T-cell (primary cell): Measurements from ENCODE around the gene SH3BGRL2. TPM values are rescaled to one million over a fixed set of nuclear protein-coding genes. Genes with fewer than 3 reads are reported as not detected.

Experiments used
- ATAC-seq, 4 experiments: fragments of 200-7000 bp in 3 of 4; fragments of 150-1000 bp in 1 of 4; cut with Tn5 transposase; replicated peaks in 1 of 4; 1 replicate in 3 of 4; 2 replicates in 1 of 4; pipeline ENCODE4 v1.10.0; 2021; ENCODE audit warnings: moderate library complexity in 3 of 4, mild to moderate bottlenecking in 2 of 4, moderate number of reproducible peaks in 1 of 4
- CTCF ChIA-PET, 2 donors: fragments of 300-600 bp; sonication (Branson Sonifier 250); formaldehyde crosslinking; loops; one replicate each; lab custom pipeline; 2022; ENCODE audit warnings: antibody characterized with exemption in 2 of 2; lab: Charles Lee
- POLR2A ChIA-PET, 2 donors: fragments of 300-600 bp; sonication (Branson Sonifier 250); formaldehyde crosslinking; loops; one replicate each; lab custom pipeline; 2022; ENCODE audit warnings: antibody characterized with exemption in 2 of 2; lab: Charles Lee
- DNase-seq, 35 experiments: peaks; one replicate each; pipeline versions ENCODE4 v3.0.0 to v3.0.0-alpha.2; 2013 to 2023
- H3K27ac ChIP-seq: one replicate; pipeline ENCODE4 v1.5.1; 2013; ENCODE audit warnings: low read length
- H3K27me3 ChIP-seq, 2 experiments: replicated peaks in 1 of 2; 1 replicate in 1 of 2; 2 replicates in 1 of 2; pipeline versions ENCODE4 v1.6.1 to v1.7.0; 2013; ENCODE audit warnings: low read length in 1 of 2, mixed read lengths in 1 of 2; ENCODE audit not compliant: control insufficient read depth in 2 of 2, insufficient read depth in 2 of 2; ENCODE audit errors: extremely low read depth in 1 of 2
- H3K36me3 ChIP-seq, 2 donors: 1 replicate in 1 of 2; 2 replicates in 1 of 2; pipeline versions ENCODE4 v1.6.1 to v1.7.0; 2013; ENCODE audit warnings: low read length in 1 of 2; ENCODE audit not compliant: control insufficient read depth in 2 of 2, insufficient read depth in 1 of 2; ENCODE audit errors: extremely low read depth in 1 of 2
- H3K4me1 ChIP-seq, 2 experiments: 1 replicate in 1 of 2; 2 replicates in 1 of 2; pipeline versions ENCODE4 v1.6.1 to v1.7.0; 2013; ENCODE audit warnings: low read length in 2 of 2, mixed read lengths in 1 of 2; ENCODE audit not compliant: insufficient read depth in 2 of 2, control insufficient read depth in 1 of 2; ENCODE audit errors: extremely low read depth in 1 of 2
- H3K4me3 ChIP-seq, 2 donors: 1 replicate in 1 of 2; 2 replicates in 1 of 2; pipeline versions ENCODE4 v1.5.1 to v1.7.0; 2013; ENCODE audit warnings: mild to moderate bottlenecking in 2 of 2, low read length in 1 of 2, moderate library complexity in 1 of 2; ENCODE audit not compliant: control insufficient read depth in 1 of 2; ENCODE audit errors: extremely low read depth in 1 of 2
- H3K9me3 ChIP-seq: 2 replicates; pipeline ENCODE4 v1.7.0; 2013
- H3K27ac Mint-ChIP-seq, 2 donors: one replicate each; pipeline ENCODE4 v1.8.0; 2020 to 2021; ENCODE audit warnings: mild to moderate bottlenecking in 2 of 2, mixed read lengths in 2 of 2
- H3K27me3 Mint-ChIP-seq, 2 donors: one replicate each; pipeline ENCODE4 v1.8.0; 2021 to 2022; ENCODE audit warnings: mixed read lengths in 2 of 2
- H3K36me3 Mint-ChIP-seq: one replicate; pipeline ENCODE4 v1.8.0; 2021; ENCODE audit warnings: mixed read lengths
- H3K4me1 Mint-ChIP-seq, 3 donors: one replicate each; pipeline ENCODE4 v1.8.0; 2020 to 2022; ENCODE audit warnings: mixed read lengths in 3 of 3, mild to moderate bottlenecking in 1 of 3
- H3K4me3 Mint-ChIP-seq, 3 donors: one replicate each; pipeline ENCODE4 v1.8.0; 2020 to 2022; ENCODE audit warnings: mild to moderate bottlenecking in 3 of 3, mixed read lengths in 3 of 3, moderate library complexity in 3 of 3
- H3K9me3 Mint-ChIP-seq, 3 donors: one replicate each; pipeline ENCODE4 v1.8.0; 2020 to 2022; ENCODE audit warnings: mixed read lengths in 3 of 3
- WGBS: methylation state at CpG from one replicate; pipeline ENCODE4 v1.1.5; 2013; ENCODE audit warnings: missing lambda C conversion rate; ENCODE audit not compliant: insufficient coverage; 5-methylcytosine and 5-hydroxymethylcytosine counted together
- total RNA-seq, 35 experiments: library from RNA in 6 of 35; stranded (reverse) in 6 of 35; fragments of 120-200 nt in 1 of 35; gene quantifications; one replicate each; pipeline versions ENCODE4 v1.2.1 to v1.2.4 and lab custom pipeline; 2013 to 2026

SH3BGRL2 gene
- total RNA-seq, 5 donors from 2014 or later (not counting 1 experiment from before 2014, with no cell fraction given) = 0.53 to 8.9 (median 1.4) TPM

DNA sequence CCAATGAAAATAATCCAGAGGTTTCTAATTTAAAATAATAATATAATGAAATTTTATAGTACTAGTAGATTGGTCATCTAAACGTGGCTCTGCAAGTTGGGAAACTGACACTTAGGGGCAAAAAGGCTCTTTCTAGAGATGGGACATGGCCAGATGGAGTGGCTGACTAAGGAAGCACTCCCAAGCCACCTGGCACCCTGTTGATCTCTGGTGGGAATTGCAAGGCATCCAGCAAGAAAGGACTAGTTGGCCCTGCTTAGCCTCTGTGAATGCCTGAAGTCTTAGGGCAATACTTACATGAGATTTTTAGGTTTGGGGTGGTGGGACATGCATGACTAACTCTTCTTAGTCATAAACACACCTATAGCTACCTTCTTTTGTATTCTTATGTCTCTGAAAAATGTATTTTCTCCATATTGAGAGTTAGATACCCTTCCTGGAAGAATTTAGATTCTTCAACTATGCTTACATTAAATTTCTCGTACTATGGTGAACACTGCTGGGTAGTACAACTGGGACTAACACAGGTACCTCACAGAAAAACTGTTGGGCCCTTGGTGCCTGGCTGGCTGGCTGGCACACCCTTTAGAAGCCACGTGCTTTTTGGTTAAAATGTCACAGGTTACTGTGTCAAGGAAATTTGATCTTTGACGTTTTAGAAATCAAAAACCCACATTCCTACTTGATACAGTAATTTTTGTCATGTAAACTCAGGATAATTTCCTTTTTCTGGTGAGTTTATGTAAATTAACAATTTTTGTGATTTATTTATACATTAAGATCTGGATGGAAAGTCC lies 25.0 kb upstream of the SH3BGRL2 start:
- H3K9me3 Mint-ChIP-seq = no peaks in the 10 kb centered on the region
- ChIA-PET POLR2A (no interaction called here), CTCF (no interaction called here)
- H3K36me3 Mint-ChIP-seq = no peaks in the 10 kb centered on the region
- Histone ChIP-seq H3K36me3 (no peaks in the 10 kb centered on the region), H3K9me3 (no peaks in the 10 kb centered on the region), H3K27me3 (no peaks in the 10 kb centered on the region), H3K4me3 (no peak overlapping the region), H3K27ac (no peak overlapping the region), H3K4me1 (no peaks in the 10 kb centered on the region)
- H3K27me3 Mint-ChIP-seq = no peaks in the 10 kb centered on the region
- DNase-seq = no peak
- ATAC-seq = no peak
- 40% methylated on average over 1 of the region's 4 CpGs for WGBS
- H3K4me3 Mint-ChIP-seq = no peak overlapping the region
- no peak overlapping the region for H3K27ac Mint-ChIP-seq
- peaks cover 0 to 2% (median 0%) of the 10 kb centered on the region in 3 donors for H3K4me1 Mint-ChIP-seq

DNA sequence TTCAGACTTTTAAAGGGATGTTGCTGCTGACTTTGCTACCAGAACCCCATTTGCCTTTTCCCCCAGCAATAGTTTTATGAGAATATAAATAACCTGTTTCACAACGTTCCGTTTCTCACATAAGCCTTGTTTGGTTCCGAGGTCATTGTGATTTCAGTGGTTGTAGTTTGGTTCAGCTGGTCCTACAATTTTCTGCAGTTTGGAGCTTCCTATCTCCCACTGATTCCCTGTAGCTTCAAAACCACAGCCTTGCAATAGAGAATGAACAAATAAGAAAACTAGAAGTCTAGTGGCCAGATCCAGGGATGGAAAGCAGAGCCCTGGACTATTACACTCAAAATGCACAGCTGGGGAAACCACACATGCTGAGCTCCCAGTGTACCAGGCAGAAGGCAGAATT lies 24.1 kb upstream of the SH3BGRL2 start:
- CTCF ChIA-PET = no interaction called here
- Histone ChIP-seq H3K9me3 (no peaks in the 10 kb centered on the region), H3K27ac (no peak overlapping the region), H3K4me3 (no peak overlapping the region), H3K27me3 (no peaks in the 10 kb centered on the region), H3K4me1 (no peaks in the 10 kb centered on the region), H3K36me3 (no peaks in the 10 kb centered on the region)
- no peaks in the 10 kb centered on the region for H3K9me3 Mint-ChIP-seq
- no peak for ATAC-seq
- POLR2A ChIA-PET = no interaction called here
- no peak overlapping the region for H3K4me3 Mint-ChIP-seq
- DNase-seq = no peak
- no peak overlapping the region for H3K27ac Mint-ChIP-seq
- H3K36me3 Mint-ChIP-seq = no peaks in the 10 kb centered on the region
- no peaks in the 10 kb centered on the region for H3K27me3 Mint-ChIP-seq
- H3K4me1 Mint-ChIP-seq = peaks cover 0 to 2% (median 0%) of the 10 kb centered on the region in 3 donors
- no CpG with 5 or more reads among the region's 3 CpGs for WGBS

DNA sequence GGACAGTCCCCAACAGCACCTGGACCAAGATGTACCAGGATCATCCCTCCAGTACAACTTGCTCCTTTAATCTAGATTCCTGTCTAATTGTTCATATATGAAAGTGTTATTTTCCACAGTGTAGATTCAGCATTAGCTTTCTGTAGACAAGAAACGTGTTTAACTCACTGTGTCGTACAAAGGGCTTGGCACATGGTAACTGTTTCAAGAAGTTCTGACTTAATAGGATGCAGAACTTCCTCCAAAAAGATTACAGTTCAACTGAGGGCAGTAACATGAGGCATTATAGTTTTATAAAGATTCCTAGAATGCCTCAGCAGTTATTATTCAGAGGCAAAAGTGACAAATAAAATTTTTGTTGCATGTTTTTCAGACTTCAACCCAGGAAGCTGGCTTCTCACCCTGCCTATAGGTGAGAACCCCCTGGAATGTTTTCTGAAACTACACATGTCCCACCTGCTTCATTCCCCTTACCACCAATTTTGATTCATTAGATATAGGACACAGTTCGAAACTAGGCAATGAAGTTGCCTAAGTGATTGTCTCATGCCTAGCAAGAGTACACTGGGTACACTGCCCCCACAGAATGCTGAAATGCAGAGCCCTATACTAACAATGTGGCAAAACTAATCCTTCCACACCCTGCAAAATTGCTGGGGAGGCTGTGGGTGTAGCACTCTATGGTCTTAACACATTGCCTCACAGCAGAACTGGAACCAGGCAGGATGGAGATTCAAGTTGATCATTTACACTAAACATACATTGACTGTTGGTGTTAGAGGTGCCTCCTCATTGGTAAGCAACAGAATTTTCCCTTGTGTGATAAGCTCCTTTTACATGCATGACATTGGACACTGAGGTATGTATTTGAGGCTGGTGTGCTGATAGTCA lies 22.6 kb upstream of the SH3BGRL2 start:
- Mint-ChIP-seq H3K36me3 (no peaks in the 10 kb centered on the region), H3K4me3 (no peak overlapping the region), H3K27me3 (no peaks in the 10 kb centered on the region), H3K4me1 (no peaks in the 10 kb centered on the region), H3K27ac (no peak overlapping the region), H3K9me3 (no peaks in the 10 kb centered on the region)
- no peaks in the 10 kb centered on the region for H3K9me3 ChIP-seq
- no peak for DNase-seq
- H3K27ac ChIP-seq = no peak overlapping the region
- no CpG with 5 or more reads among the region's 3 CpGs for WGBS
- H3K27me3 ChIP-seq = no peaks in the 10 kb centered on the region
- no peak overlapping the region for H3K4me3 ChIP-seq
- H3K36me3 ChIP-seq = no peaks in the 10 kb centered on the region
- ATAC-seq = no peak
- POLR2A ChIA-PET = no interaction called here
- CTCF ChIA-PET = no interaction called here
- no peaks in the 10 kb centered on the region for H3K4me1 ChIP-seq

DNA sequence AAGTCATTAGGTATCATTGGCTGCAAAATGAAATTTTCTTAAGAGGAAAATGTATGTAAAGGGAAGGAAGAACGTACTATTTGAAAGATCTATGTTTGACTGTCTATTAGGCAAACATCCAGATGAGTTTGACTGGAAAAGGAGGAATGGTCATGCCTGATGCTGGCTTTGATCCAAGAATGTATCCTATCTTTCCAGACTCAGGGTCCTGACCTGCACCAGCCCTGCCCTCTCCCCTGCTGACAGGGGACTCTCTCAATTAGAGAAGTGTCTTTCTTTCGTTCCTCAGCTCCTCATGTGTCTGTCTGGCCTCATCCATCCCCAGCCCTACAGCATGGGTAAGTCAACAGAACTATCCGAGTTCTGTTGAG lies 21.9 kb upstream of the SH3BGRL2 start:
- Mint-ChIP-seq H3K36me3 (no peaks in the 10 kb centered on the region), H3K4me1 (no peaks in the 10 kb centered on the region)

DNA sequence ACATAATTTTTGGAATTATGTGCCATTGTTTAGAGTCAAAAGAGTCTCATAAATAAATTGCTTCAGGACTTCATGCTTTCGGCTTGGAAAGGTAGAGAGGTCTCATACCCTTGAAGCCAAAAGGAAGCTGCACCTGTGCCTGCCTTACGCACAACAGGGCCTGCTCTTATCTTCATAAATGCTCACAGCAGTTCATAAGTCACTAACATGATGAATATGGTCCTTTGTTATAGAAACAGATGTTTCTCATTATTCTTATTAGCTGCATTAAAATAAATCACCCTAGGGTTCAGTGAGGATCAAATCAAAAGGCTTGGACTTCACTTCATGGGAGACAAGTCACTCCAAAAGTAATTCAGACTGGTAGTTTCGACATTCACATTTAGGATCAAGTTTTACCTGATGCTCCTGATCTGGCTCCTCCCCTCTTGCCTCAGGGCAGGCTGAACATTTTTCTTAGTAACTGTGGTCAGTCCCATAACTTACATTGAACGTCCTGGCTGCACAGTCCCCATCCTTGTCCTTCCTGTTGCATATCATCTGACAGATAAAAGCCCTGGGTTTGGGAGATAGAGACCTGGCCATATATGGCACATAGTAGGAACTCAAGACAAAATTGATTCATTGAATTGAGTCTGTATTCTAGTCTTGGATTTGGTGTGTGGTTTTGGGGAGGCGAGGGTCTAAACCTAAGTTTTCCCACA lies 20.7 kb upstream of the SH3BGRL2 start:
- Mint-ChIP-seq H3K9me3 (no peaks in the 10 kb centered on the region), H3K27ac (no peak overlapping the region), H3K4me1 (no peaks in the 10 kb centered on the region), H3K4me3 (no peak overlapping the region), H3K27me3 (no peaks in the 10 kb centered on the region), H3K36me3 (no peaks in the 10 kb centered on the region)
- WGBS = 77% methylated on average over 3 of the region's 5 CpGs
- no peak for DNase-seq
- Histone ChIP-seq H3K36me3 (no peaks in the 10 kb centered on the region), H3K27me3 (no peaks in the 10 kb centered on the region), H3K9me3 (no peaks in the 10 kb centered on the region), H3K4me3 (no peak overlapping the region), H3K27ac (no peak overlapping the region), H3K4me1 (no peaks in the 10 kb centered on the region)
- CTCF ChIA-PET = no interaction called here
- ATAC-seq = no peak
- POLR2A ChIA-PET = no interaction called here

More for the DNA sequence above, 21.9 kb upstream of the SH3BGRL2 start:
- DNase-seq (no peak), ATAC-seq (no peak)
- Histone ChIP-seq H3K4me3 (no peak overlapping the region), H3K27ac (no peak overlapping the region), H3K27me3 (no peaks in the 10 kb centered on the region), H3K36me3 (no peaks in the 10 kb centered on the region), H3K4me1 (no peaks in the 10 kb centered on the region), H3K9me3 (no peaks in the 10 kb centered on the region)
- CTCF ChIA-PET = no interaction called here
- Mint-ChIP-seq H3K4me3 (no peak overlapping the region), H3K27me3 (no peaks in the 10 kb centered on the region), H3K9me3 (no peaks in the 10 kb centered on the region), H3K27ac (no peak overlapping the region)
- WGBS = 34% methylated on average over 3 of the region's 3 CpGs
- POLR2A ChIA-PET = no interaction called here

DNA sequence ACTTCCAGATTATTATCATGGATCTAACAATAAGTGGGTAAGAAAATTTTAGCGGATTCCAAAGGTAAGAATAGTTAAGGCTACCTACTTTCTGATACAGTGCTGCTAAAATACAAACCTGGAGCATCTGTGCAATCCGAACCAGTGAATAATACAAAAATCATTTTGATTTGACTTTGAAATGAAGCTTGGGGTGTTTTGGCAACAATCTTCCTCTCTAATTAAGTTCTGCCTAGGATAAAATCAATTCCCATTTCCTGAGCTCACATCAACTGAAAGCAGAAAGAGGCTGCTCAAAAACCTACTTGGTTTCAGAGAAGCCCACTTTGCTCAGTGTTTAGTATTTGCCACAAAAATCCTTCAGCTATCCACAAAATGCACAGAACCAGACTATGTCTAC lies 18.7 kb upstream of the SH3BGRL2 start:
- Mint-ChIP-seq H3K27me3 (peaks cover 2 to 5% of the 10 kb centered on the region in 2 donors), H3K4me1 (no peaks in the 10 kb centered on the region), H3K4me3 (no peak overlapping the region), H3K27ac (no peak overlapping the region), H3K9me3 (no peaks in the 10 kb centered on the region), H3K36me3 (no peaks in the 10 kb centered on the region)
- WGBS = no CpG with 5 or more reads among the region's 2 CpGs
- no peaks in the 10 kb centered on the region for H3K27me3 ChIP-seq
- no peak for ATAC-seq
- no peaks in the 10 kb centered on the region for H3K9me3 ChIP-seq
- H3K36me3 ChIP-seq = no peaks in the 10 kb centered on the region
- H3K4me1 ChIP-seq = no peaks in the 10 kb centered on the region
- H3K4me3 ChIP-seq = no peak overlapping the region
- CTCF ChIA-PET = no interaction called here
- H3K27ac ChIP-seq = no peak overlapping the region
- DNase-seq = no peak
- POLR2A ChIA-PET = no interaction called here
